IPS-20b (cell line): ENCODE results near the gene CNOT11.
"Not testable (repeated sequence)": the region's sequence is repeated elsewhere in the genome, so short reads cannot be mapped to it uniquely, and the experiment has no call there.

ENCODE experiments used
- H3K27ac ChIP-seq: one replicate; pipeline ENCODE4 v1.5.1; 2013; ENCODE audit warnings: low read length
- H3K27me3 ChIP-seq: 2 replicates; pipeline ENCODE4 v1.6.1; 2013; ENCODE audit warnings: mild to moderate bottlenecking, low read length, inconsistent platforms; ENCODE audit not compliant: insufficient read depth
- H3K36me3 ChIP-seq: 2 replicates; pipeline ENCODE4 v1.6.1; 2013; ENCODE audit warnings: low read depth, mild to moderate bottlenecking, inconsistent platforms, low read length, moderate library complexity; ENCODE audit not compliant: insufficient read depth
- H3K4me1 ChIP-seq: 2 replicates; pipeline ENCODE4 v1.6.1; 2013; ENCODE audit warnings: mild to moderate bottlenecking, control low read depth, inconsistent platforms, low read length, moderate library complexity; ENCODE audit not compliant: insufficient read depth
- H3K4me3 ChIP-seq: 2 replicates; pipeline ENCODE4 v1.5.1; 2013; ENCODE audit warnings: mild to moderate bottlenecking, low read length, inconsistent platforms
- H3K9ac ChIP-seq: 2 replicates; pipeline ENCODE4 v1.6.1; 2013; ENCODE audit warnings: low read depth, mild to moderate bottlenecking, inconsistent platforms, low read length, moderate library complexity
- H3K9me3 ChIP-seq: 2 replicates; pipeline ENCODE4 v1.6.1; 2013; ENCODE audit warnings: mild to moderate bottlenecking, low read depth, low read length, inconsistent platforms; ENCODE audit not compliant: insufficient read depth

CNOT11 gene

GRCh38 chr2:101234169-101234938 is 18.3 kb upstream of the CNOT11 start:
- H3K4me3 ChIP-seq = no peak overlapping the region
- no peaks in the 10 kb centered on the region for H3K9me3 ChIP-seq
- no peak overlapping the region for H3K9ac ChIP-seq
- H3K36me3 ChIP-seq = no peaks in the 10 kb centered on the region
- H3K27me3 ChIP-seq = no peaks in the 10 kb centered on the region
- no peak overlapping the region for H3K27ac ChIP-seq
- no peaks in the 10 kb centered on the region for H3K4me1 ChIP-seq

- H3K9ac ChIP-seq, H3K4me3 ChIP-seq, H3K27me3 ChIP-seq, H3K4me1 ChIP-seq, H3K36me3 ChIP-seq, H3K9me3 ChIP-seq, H3K27ac ChIP-seq: not testable (repeated sequence)
Observed at GRCh38 chr2:101235956-101236355, 16.7 kb upstream of the CNOT11 start.

GRCh38 chr2:101237944-101238343 is 14.7 kb upstream of the CNOT11 start:
- not testable (repeated sequence) for H3K36me3 ChIP-seq, H3K9me3 ChIP-seq, H3K9ac ChIP-seq, H3K27me3 ChIP-seq, H3K27ac ChIP-seq, H3K4me1 ChIP-seq, H3K4me3 ChIP-seq

GRCh38 chr2:101238930-101239759 is 13.5 kb upstream of the CNOT11 start:
- Histone ChIP-seq H3K4me3 (no peak overlapping the region), H3K27ac (no peak overlapping the region), H3K36me3 (no peaks in the 10 kb centered on the region), H3K9me3 (no peaks in the 10 kb centered on the region), H3K9ac (no peak overlapping the region), H3K4me1 (no peaks in the 10 kb centered on the region), H3K27me3 (no peaks in the 10 kb centered on the region)

DNA sequence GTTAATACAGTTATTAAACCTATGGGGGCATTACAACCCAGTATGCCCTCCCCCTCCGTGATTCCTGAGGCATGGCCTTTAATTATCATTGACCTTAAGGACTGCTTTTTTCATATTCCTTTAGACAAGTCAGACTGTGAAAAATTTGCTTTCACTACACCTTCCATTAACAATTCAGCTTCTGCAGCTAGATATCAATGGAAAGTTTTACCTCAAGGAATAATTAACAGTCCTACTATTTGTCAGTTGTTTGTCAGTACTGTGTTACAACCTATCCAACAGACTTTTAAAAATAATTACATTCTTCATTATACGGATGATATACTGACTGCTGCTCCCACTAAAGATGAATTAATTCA is 12.9 kb upstream of the CNOT11 start:
- H3K4me1 ChIP-seq, H3K27me3 ChIP-seq, H3K27ac ChIP-seq, H3K36me3 ChIP-seq, H3K9ac ChIP-seq, H3K9me3 ChIP-seq, H3K4me3 ChIP-seq: not testable (repeated sequence)

- not testable (repeated sequence) for H3K27ac ChIP-seq, H3K4me1 ChIP-seq, H3K36me3 ChIP-seq, H3K4me3 ChIP-seq, H3K27me3 ChIP-seq, H3K9me3 ChIP-seq, H3K9ac ChIP-seq
Observed at GRCh38 chr2:101240694-101241093, 12.0 kb upstream of the CNOT11 start.

- Histone ChIP-seq H3K9me3 (no peaks in the 10 kb centered on the region), H3K27ac (no peak overlapping the region), H3K27me3 (no peaks in the 10 kb centered on the region), H3K36me3 (no peaks in the 10 kb centered on the region), H3K4me3 (no peak overlapping the region), H3K4me1 (no peaks in the 10 kb centered on the region), H3K9ac (no peak overlapping the region)
Observed at GRCh38 chr2:101241158-101241557, 11.5 kb upstream of the CNOT11 start.

GRCh38 chr2:101244373-101244772 is 8.3 kb upstream of the CNOT11 start:
- H3K4me3 ChIP-seq, H3K27ac ChIP-seq, H3K9ac ChIP-seq, H3K4me1 ChIP-seq, H3K9me3 ChIP-seq, H3K36me3 ChIP-seq, H3K27me3 ChIP-seq: not testable (repeated sequence)

- H3K36me3 ChIP-seq, H3K27me3 ChIP-seq, H3K27ac ChIP-seq, H3K9ac ChIP-seq, H3K4me3 ChIP-seq, H3K4me1 ChIP-seq, H3K9me3 ChIP-seq: not testable (repeated sequence)
Observed at GRCh38 chr2:101244899-101245298, 7.8 kb upstream of the CNOT11 start.

DNA sequence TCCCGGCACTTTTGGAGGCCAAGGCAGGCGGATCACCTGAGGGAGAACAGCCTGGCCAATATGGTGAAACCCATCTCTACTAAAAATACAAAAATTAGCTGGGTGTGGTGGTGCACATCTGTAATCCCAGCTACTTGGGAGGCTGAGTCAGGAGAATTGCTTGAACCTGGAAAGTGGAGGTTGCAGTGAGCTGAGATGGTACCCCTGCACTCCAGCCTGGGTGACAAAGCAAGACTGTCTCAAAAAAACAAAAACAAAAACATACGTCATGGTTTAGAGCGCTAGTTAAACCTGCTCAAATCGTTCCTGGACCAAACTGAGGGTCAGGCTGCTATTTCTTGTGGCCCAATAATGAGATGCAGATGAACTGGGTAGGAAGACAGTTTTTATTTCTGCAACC is 7.2 kb upstream of the CNOT11 start:
- H3K36me3 ChIP-seq, H3K4me3 ChIP-seq, H3K27me3 ChIP-seq, H3K4me1 ChIP-seq, H3K27ac ChIP-seq, H3K9ac ChIP-seq, H3K9me3 ChIP-seq: not testable (repeated sequence)

DNA sequence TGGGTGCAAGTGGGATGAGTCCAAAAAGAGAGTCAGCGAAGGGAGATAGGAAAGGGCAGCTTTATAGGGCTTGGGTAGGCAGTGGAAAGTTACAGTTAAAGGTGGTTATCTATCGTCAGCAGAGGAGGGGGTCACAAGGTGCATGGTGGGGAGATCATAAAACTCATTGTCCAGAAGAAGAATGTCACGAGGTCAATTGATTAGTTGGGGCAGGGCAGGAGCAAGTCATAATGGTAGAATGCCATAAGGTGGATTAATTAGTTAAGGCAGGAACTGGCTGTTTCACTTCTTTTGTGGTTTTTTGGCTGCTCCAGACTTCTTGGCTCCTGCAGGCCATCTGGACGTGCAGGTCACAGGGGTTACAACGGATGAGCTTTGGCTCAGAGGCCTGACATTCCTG is 3.9 kb upstream of the CNOT11 start:
- not testable (repeated sequence) for H3K36me3 ChIP-seq, H3K9ac ChIP-seq, H3K27ac ChIP-seq, H3K4me1 ChIP-seq, H3K27me3 ChIP-seq, H3K4me3 ChIP-seq, H3K9me3 ChIP-seq

DNA sequence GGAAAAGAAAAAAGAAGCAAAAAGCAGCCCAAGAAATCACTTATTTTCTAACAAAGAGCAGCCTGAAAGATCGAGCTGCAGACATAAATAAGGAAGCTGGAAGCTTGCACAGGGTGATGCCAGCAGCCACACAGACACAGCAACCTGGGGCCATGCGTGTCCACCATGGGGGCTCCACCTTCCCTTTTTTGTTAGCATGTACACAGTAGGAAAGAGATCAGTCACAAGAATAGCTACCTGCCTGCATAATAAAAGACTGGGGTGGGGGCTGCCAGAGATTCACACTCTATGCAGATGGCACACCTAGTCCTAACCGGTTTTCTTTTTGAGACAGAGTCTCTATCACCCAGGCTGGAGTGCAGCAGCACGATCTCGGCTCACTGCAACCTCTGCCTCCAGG is 2.9 kb upstream of the CNOT11 start:
- Histone ChIP-seq H3K36me3 (no peaks in the 10 kb centered on the region), H3K4me3 (peak overlapping the region; percentile 10; the same call in 1 of the 2 replicates), H3K9me3 (no peaks in the 10 kb centered on the region), H3K4me1 (peaks cover 16% of the 10 kb centered on the region), H3K27me3 (no peaks in the 10 kb centered on the region), H3K27ac (no peak overlapping the region), H3K9ac (peak overlapping the region; percentile 37; the same call in 1 of the 2 replicates)
